Measurements from ENCODE around the gene FRMD1.

FRMD1 gene

DNA sequence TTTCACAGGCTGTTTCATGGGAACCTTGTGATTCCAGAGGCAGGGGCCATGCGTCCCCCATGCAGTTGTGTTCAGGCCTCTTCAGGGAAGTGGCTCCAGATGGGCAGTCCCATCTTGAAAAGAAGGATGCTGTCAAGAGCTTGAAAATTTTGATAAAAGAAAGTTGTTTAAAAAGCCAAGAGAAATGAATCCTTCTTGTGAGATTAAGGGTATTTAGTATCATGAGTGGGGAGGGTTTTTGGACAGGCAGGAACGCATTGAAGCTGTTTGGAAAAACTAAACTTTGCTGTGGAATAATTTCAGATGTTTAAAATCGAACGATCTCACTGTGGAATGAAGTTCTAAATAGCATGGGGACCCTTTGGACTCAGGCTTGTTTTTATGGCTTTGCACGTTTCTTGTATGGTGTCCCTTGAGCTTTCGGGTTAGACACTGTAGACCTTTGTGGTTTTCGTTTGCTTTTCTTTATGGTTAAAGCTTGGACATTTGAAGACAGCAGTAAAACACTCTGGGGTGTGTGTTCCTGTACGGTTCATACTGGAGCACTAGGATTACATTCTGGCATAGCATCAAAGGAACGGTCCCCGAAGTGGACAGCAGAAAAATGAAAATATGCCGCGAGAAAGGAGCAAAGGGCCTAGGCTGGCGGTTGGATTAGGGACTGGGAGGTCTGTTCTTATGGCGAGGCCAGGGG is 63.4 kb downstream of the FRMD1 start:
- peaks cover 17% of the 10 kb centered on the region for H3K27me3 ChIP-seq (ENCODE audit: insufficient read depth, poor library complexity, severe bottlenecking)
- H3K4me1 ChIP-seq (ENCODE audit: insufficient read depth, poor library complexity, severe bottlenecking), result no peaks in the 10 kb centered on the region
- H3K9me3 ChIP-seq (ENCODE audit: severe bottlenecking), result peaks cover 2% of the 10 kb centered on the region
- DNase-seq (ENCODE audit: low spot score) (no peak), ATAC-seq (ENCODE audit: low read depth) (no peak)
- H3K27ac ChIP-seq (ENCODE audit: poor library complexity, severe bottlenecking), result no peak overlapping the region
- no peak for TF ChIP-seq CTCF (IDR thresholded peaks at IDR 0.05; ENCODE audit: poor library complexity, severe bottlenecking)
- no peaks in the 10 kb centered on the region for H3K36me3 ChIP-seq (ENCODE audit: low read depth)
- H3K4me3 ChIP-seq (ENCODE audit: severe bottlenecking), result no peak overlapping the region

GRCh38 chr6:168015009-168015408 is 64.0 kb downstream of the FRMD1 start:
- no peak overlapping the region for H3K4me3 ChIP-seq (ENCODE audit: severe bottlenecking)
- TF ChIP-seq CTCF (IDR thresholded peaks at IDR 0.05; ENCODE audit: poor library complexity, severe bottlenecking), result no peak
- H3K27ac ChIP-seq (ENCODE audit: poor library complexity, severe bottlenecking), result no peak overlapping the region
- H3K27me3 ChIP-seq (ENCODE audit: insufficient read depth, poor library complexity, severe bottlenecking), result peaks cover 17% of the 10 kb centered on the region
- no peaks in the 10 kb centered on the region for H3K4me1 ChIP-seq (ENCODE audit: insufficient read depth, poor library complexity, severe bottlenecking)
- H3K36me3 ChIP-seq (ENCODE audit: low read depth), result no peaks in the 10 kb centered on the region
- H3K9me3 ChIP-seq (ENCODE audit: severe bottlenecking), result peaks cover 2% of the 10 kb centered on the region
- DNase-seq (ENCODE audit: low spot score), result no peak
- ATAC-seq (ENCODE audit: low read depth), result no peak

- Histone ChIP-seq H3K27ac (ENCODE audit: poor library complexity, severe bottlenecking) (no peak overlapping the region), H3K27me3 (ENCODE audit: insufficient read depth, poor library complexity, severe bottlenecking) (peaks cover 17% of the 10 kb centered on the region), H3K9me3 (ENCODE audit: severe bottlenecking) (peaks cover 2% of the 10 kb centered on the region), H3K36me3 (ENCODE audit: low read depth) (no peaks in the 10 kb centered on the region), H3K4me1 (ENCODE audit: insufficient read depth, poor library complexity, severe bottlenecking) (no peaks in the 10 kb centered on the region), H3K4me3 (ENCODE audit: severe bottlenecking) (no peak overlapping the region)
- DNase-seq (ENCODE audit: low spot score) (no peak), ATAC-seq (ENCODE audit: low read depth) (no peak)
- no peak for TF ChIP-seq CTCF (IDR thresholded peaks at IDR 0.05; ENCODE audit: poor library complexity, severe bottlenecking)
Measured at GRCh38 chr6:168014428-168014827, 64.6 kb downstream of the FRMD1 start.

GRCh38 chr6:168013250-168013915 is 65.6 kb downstream of the FRMD1 start:
- peaks cover 2% of the 10 kb centered on the region for H3K9me3 ChIP-seq (ENCODE audit: severe bottlenecking)

More at GRCh38 chr6:168013250-168013915, 65.6 kb downstream of the FRMD1 start:
- Histone ChIP-seq H3K36me3 (ENCODE audit: low read depth) (no peaks in the 10 kb centered on the region), H3K27ac (ENCODE audit: poor library complexity, severe bottlenecking) (no peak overlapping the region), H3K27me3 (ENCODE audit: insufficient read depth, poor library complexity, severe bottlenecking) (peaks cover 17% of the 10 kb centered on the region), H3K4me3 (ENCODE audit: severe bottlenecking) (no peak overlapping the region), H3K4me1 (ENCODE audit: insufficient read depth, poor library complexity, severe bottlenecking) (peaks cover 2% of the 10 kb centered on the region)
- no peak for TF ChIP-seq CTCF (IDR thresholded peaks at IDR 0.05; ENCODE audit: poor library complexity, severe bottlenecking)
- DNase-seq (ENCODE audit: low spot score) (no peak), ATAC-seq (ENCODE audit: low read depth) (no peak)

Measured in RWPE2 (cell line).